AG04450 (cell line): ENCODE results near the gene FANCD2. TPM values are rescaled to one million over a fixed set of nuclear protein-coding genes. Genes with fewer than 3 reads are reported as not detected.

ENCODE experiments used
- CTCF ChIA-PET: fragments of 300-600, 350-600 bp; formaldehyde crosslinking; extraction: SDS; loops from one replicate; lab custom pipeline; 2022; ENCODE audit warnings: antibody characterized with exemption, inconsistent platforms; lab: Charles Lee
- POLR2A ChIA-PET: fragments of 350-600 bp; formaldehyde crosslinking; extraction: SDS; loops from one replicate; lab custom pipeline; 2021; ENCODE audit warnings: antibody characterized with exemption, inconsistent platforms; lab: Yijun Ruan, JAX
- DNase-seq: peaks from one replicate; pipeline ENCODE4 v3.0.0-alpha.2; 2011; ENCODE audit warnings: low read depth, low spot score
- H3K27ac ChIP-seq: one replicate; pipeline ENCODE4 v1.5.1; 2012; ENCODE audit warnings: low read depth, low read length, control low read depth
- H3K27me3 ChIP-seq: one replicate; pipeline ENCODE4 v1.6.0; 2012; ENCODE audit warnings: low read length; ENCODE audit not compliant: control insufficient read depth, insufficient read depth
- H3K4me3 ChIP-seq: 2 replicates; pipeline ENCODE4 v1.5.1; 2011; ENCODE audit warnings: mild to moderate bottlenecking, low read depth, low read length, control low read depth
- H3K9me3 ChIP-seq: 2 replicates; pipeline ENCODE4 v1.5.1; 2012; ENCODE audit warnings: low read length; ENCODE audit not compliant: control insufficient read depth, insufficient read depth
- CTCF ChIP-seq: IDR thresholded peaks from 2 replicates; pipeline ENCODE4 v1.5.1; 2011; ENCODE audit warnings: low read depth, low read length, control low read depth, inconsistent platforms
- polyA plus RNA-seq: library from polyadenylated mRNA; depleted of rRNA; stranded (reverse); fragments of >200 nt; gene quantifications from 2 replicates; pipeline ENCODE4 v1.2.3, GENCODE V29; 2011

Gene FANCD2
- polyA plus RNA-seq, 1 experiment: 5.4 TPM

DNA sequence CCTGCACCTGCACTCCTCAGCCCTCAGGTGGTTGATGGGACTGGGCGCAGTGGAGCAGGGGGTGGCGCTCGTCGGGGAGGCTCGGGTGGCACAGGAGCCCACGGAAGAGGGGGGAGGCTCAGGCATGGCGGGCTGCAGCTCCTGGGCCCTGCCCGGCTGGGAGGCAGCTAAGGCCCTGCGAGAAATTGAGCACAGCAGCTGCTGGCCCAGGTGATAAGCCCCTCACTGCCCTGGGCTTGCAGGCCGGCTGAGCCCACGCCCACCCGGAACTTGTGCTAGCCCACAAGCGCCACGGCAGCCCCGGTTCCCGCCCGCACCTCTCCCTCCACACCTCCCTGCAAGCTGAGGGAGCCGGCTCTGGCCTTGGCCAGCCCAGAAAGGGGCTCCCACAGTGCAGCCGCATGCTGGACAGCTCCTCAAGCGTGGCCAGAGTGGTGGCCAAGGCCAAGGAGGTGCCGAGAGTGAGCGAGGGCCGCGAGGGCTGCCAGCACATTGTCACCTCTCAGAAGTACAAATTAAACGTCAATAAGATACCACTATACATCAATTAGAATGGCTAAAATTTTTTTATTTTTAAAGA lies 110.3 kb downstream of the FANCD2 start:
- ChIA-PET CTCF (no interaction called here), POLR2A (no interaction called here)
- no peak overlapping the region for H3K4me3 ChIP-seq
- no peak for TF ChIP-seq CTCF
- DNase-seq: no peak
- no peaks in the 10 kb centered on the region for H3K27me3 ChIP-seq
- H3K9me3 ChIP-seq: peaks cover 9% of the 10 kb centered on the region
- no peak overlapping the region for H3K27ac ChIP-seq

DNA sequence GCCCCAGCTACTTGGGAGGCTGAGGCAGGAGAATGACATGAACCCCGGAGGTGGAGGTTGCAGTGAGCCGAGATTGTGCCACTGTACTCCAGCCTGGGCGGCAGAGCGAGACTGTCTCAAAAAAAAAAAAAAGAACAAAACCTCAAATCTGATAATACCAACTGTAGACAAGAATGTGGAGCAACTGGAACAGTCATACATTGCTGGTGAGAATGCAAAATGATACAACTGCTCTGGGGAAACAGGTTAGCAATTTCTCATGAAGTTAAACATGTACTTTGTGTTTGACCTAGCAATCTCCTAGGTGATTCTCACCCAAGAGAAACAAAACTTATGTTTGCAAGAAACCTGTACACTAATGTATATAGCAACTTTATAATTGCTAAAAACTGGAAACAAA lies 110.9 kb downstream of the FANCD2 start:
- no peak overlapping the region for H3K4me3 ChIP-seq
- H3K27me3 ChIP-seq: no peaks in the 10 kb centered on the region
- CTCF ChIA-PET: no interaction called here
- no peak for TF ChIP-seq CTCF
- H3K9me3 ChIP-seq: peaks cover 9% of the 10 kb centered on the region
- POLR2A ChIA-PET: no interaction called here
- H3K27ac ChIP-seq: no peak overlapping the region
- no peak for DNase-seq

GRCh38 chr3:10140996-10141546 lies 114.8 kb downstream of the FANCD2 start:
- Histone ChIP-seq H3K4me3 (peak overlapping the region; percentile 27; the same call in 1 of the 2 replicates), H3K27ac (no peak overlapping the region), H3K9me3 (peaks cover 13% of the 10 kb centered on the region; the same call in 1 of the 2 replicates), H3K27me3 (no peaks in the 10 kb centered on the region)
- CTCF ChIA-PET: interaction anchor here (0.6 kb wide), 1 partner anchor 111 kb away, joined by 3 read pairs; no protein-coding TSS in a partner anchor
- POLR2A ChIA-PET: interaction anchor here (0.5 to 1.3 kb wide), 14 partner anchors 12 to 195 kb away, joined by 3 to 16 read pairs (median 4); partner anchors contain the start of gene TATDN2
- no peak for TF ChIP-seq CTCF
- no peak for DNase-seq

- Histone ChIP-seq H3K9me3 (peaks cover 8% of the 10 kb centered on the region; the same call in 1 of the 2 replicates), H3K27ac (peak overlapping the region; percentile 11), H3K27me3 (no peaks in the 10 kb centered on the region), H3K4me3 (peak overlapping the region; percentile 81)
- CTCF ChIA-PET: interaction anchor here (0.7 to 1.3 kb wide), 2 partner anchors 50 to 185 kb away, joined by 4 to 7 read pairs; no protein-coding TSS in a partner anchor
- no peak for DNase-seq
- no peak for TF ChIP-seq CTCF
- POLR2A ChIA-PET: no interaction called here
Measured at GRCh38 chr3:10142707-10143560, 116.7 kb downstream of the FANCD2 start.
